CD14-positive monocyte (primary cell): ENCODE data around the gene ACSL3. TPM values are rescaled to one million over a fixed set of nuclear protein-coding genes. Genes with fewer than 3 reads are reported as not detected.

Experiments used
- DNase-seq, 3 donors: peaks; one replicate each; pipeline ENCODE4 v3.0.0-alpha.2; 2011 to 2022
- H2AFZ ChIP-seq: 2 replicates; pipeline ENCODE4 v1.6.0; 2012; ENCODE audit warnings: mild to moderate bottlenecking, low read depth, low read length, inconsistent platforms; ENCODE audit not compliant: insufficient read depth, poor library complexity, severe bottlenecking
- H3K27ac ChIP-seq, 2 donors: 1 replicate in 1 of 2; 2 replicates in 1 of 2; pipeline ENCODE4 v1.5.1; 2012 to 2013; ENCODE audit warnings: low read length in 2 of 2, control low read depth in 1 of 2, inconsistent platforms in 1 of 2, low read depth in 1 of 2, mild to moderate bottlenecking in 1 of 2
- H3K27me3 ChIP-seq, 2 donors: one replicate each; pipeline versions ENCODE4 v1.6.0 to v1.6.1; 2011 to 2013; ENCODE audit warnings: low read length in 2 of 2; ENCODE audit not compliant: control insufficient read depth in 2 of 2, insufficient read depth in 2 of 2
- H3K36me3 ChIP-seq, 2 donors: replicated peaks in 1 of 2; 1 replicate in 1 of 2; 2 replicates in 1 of 2; pipeline versions ENCODE4 v1.5.1 to v1.6.1; 2012 to 2013; ENCODE audit warnings: low read length in 2 of 2, control low read depth in 1 of 2, inconsistent platforms in 1 of 2, mild to moderate bottlenecking in 1 of 2; ENCODE audit not compliant: insufficient read depth in 2 of 2, control insufficient read depth in 1 of 2
- H3K4me1 ChIP-seq, 2 donors: 1 replicate in 1 of 2; 2 replicates in 1 of 2; pipeline versions ENCODE4 v1.5.1 to v1.6.1; 2012 to 2013; ENCODE audit warnings: low read length in 2 of 2, control low read depth in 1 of 2, inconsistent platforms in 1 of 2, mild to moderate bottlenecking in 1 of 2, moderate library complexity in 1 of 2; ENCODE audit not compliant: insufficient read depth in 2 of 2, control insufficient read depth in 1 of 2
- H3K4me2 ChIP-seq: replicated peaks from 2 replicates; pipeline ENCODE3; 2012; ENCODE audit warnings: low read length, moderate library complexity, mild to moderate bottlenecking; ENCODE audit not compliant: poor library complexity, severe bottlenecking; ENCODE audit errors: extremely low read depth
- H3K4me3 ChIP-seq, 3 experiments: fragments of 200-600 bp in 1 of 3; sonication (generic) in 1 of 3; replicated peaks in 1 of 3; 1 replicate in 2 of 3; 2 replicates in 1 of 3; pipeline ENCODE4 v1.5.1; 2011 to 2013; ENCODE audit warnings: low read length in 3 of 3, mild to moderate bottlenecking in 3 of 3, control low read depth in 2 of 3, low read depth in 2 of 3, inconsistent platforms in 1 of 3, moderate library complexity in 1 of 3
- H3K79me2 ChIP-seq: 2 replicates; pipeline ENCODE4 v1.6.0; 2012; ENCODE audit warnings: mild to moderate bottlenecking, control low read depth, inconsistent platforms, low read length, moderate library complexity; ENCODE audit not compliant: insufficient read depth
- H3K9ac ChIP-seq: 2 replicates; pipeline ENCODE4 v1.6.0; 2017; ENCODE audit warnings: low read length, mild to moderate bottlenecking; ENCODE audit not compliant: insufficient read depth, poor library complexity, severe bottlenecking
- H3K9me3 ChIP-seq, 2 donors: replicated peaks in 1 of 2; 1 replicate in 1 of 2; 2 replicates in 1 of 2; pipeline versions ENCODE4 v1.5.1 to v1.6.1; 2012 to 2013; ENCODE audit warnings: low read length in 2 of 2, control low read depth in 1 of 2; ENCODE audit not compliant: control insufficient read depth in 1 of 2, insufficient read depth in 1 of 2
- H4K20me1 ChIP-seq: 2 replicates; pipeline ENCODE4 v1.6.0; 2012; ENCODE audit warnings: mild to moderate bottlenecking, low read length, control low read depth, moderate library complexity; ENCODE audit not compliant: insufficient read depth
- H3K27ac Mint-ChIP-seq, 7 donors: one replicate each; pipeline ENCODE4 v1.8.0; 2020; ENCODE audit warnings: mild to moderate bottlenecking in 7 of 7, mixed read lengths in 7 of 7, moderate library complexity in 6 of 7, inconsistent platforms in 2 of 7
- H3K27me3 Mint-ChIP-seq, 3 donors: one replicate each; pipeline ENCODE4 v1.8.0; 2021 to 2022; ENCODE audit warnings: low read depth in 3 of 3, mild to moderate bottlenecking in 3 of 3, mixed read lengths in 3 of 3, moderate library complexity in 3 of 3, inconsistent platforms in 1 of 3
- H3K36me3 Mint-ChIP-seq, 2 donors: one replicate each; pipeline ENCODE4 v1.8.0; 2020; ENCODE audit warnings: mixed read lengths in 2 of 2, inconsistent platforms in 1 of 2, mild to moderate bottlenecking in 1 of 2
- H3K4me1 Mint-ChIP-seq: one replicate; pipeline ENCODE4 v1.8.0; 2020; ENCODE audit warnings: mild to moderate bottlenecking, mixed read lengths
- H3K4me3 Mint-ChIP-seq, 2 donors: one replicate each; pipeline ENCODE4 v1.8.0; 2020; ENCODE audit warnings: mild to moderate bottlenecking in 2 of 2, mixed read lengths in 2 of 2, moderate library complexity in 1 of 2
- H3K9me3 Mint-ChIP-seq, 7 donors: one replicate each; pipeline ENCODE4 v1.8.0; 2020 to 2022; ENCODE audit warnings: mixed read lengths in 7 of 7, mild to moderate bottlenecking in 6 of 7, moderate library complexity in 6 of 7, inconsistent platforms in 2 of 7
- WGBS: methylation state at CpG from one replicate; pipeline ENCODE4 v1.1.5; 2013; ENCODE audit warnings: missing lambda C conversion rate; ENCODE audit not compliant: insufficient coverage; 5-methylcytosine and 5-hydroxymethylcytosine counted together
- intact Hi-C, 2 donors: fragments of 100-400 bp; cut with micrococcal nuclease; formaldehyde crosslinking; loops; one replicate each; pipeline versions ENCODE4 v1.15.0 to v1.15.1; 2023
- polyA plus RNA-seq, 3 donors: library from polyadenylated mRNA; depleted of rRNA in 1 of 3; unstranded in 2 of 3; stranded (reverse) in 1 of 3; fragments of 300-500 nt in 2 of 3; fragments of >200 nt in 1 of 3; fragmentation: Illumina TruSeq in 2 of 3; gene quantifications; 1 replicate in 2 of 3; 2 replicates in 1 of 3; pipeline ENCODE4 v1.2.3, GENCODE V29; 2012 to 2021
- TF ChIP-seq, protein P1 (sequence below): fragments of 200-600 bp; IDR thresholded peaks from one replicate; pipeline ENCODE4 v1.8.0; 2022; ENCODE audit warnings: antibody characterized with exemption, mild to moderate bottlenecking

The ACSL3 gene
- polyA plus RNA-seq, 3 donors, result 8.8 to 24.4 (median 19.9) TPM

DNA sequence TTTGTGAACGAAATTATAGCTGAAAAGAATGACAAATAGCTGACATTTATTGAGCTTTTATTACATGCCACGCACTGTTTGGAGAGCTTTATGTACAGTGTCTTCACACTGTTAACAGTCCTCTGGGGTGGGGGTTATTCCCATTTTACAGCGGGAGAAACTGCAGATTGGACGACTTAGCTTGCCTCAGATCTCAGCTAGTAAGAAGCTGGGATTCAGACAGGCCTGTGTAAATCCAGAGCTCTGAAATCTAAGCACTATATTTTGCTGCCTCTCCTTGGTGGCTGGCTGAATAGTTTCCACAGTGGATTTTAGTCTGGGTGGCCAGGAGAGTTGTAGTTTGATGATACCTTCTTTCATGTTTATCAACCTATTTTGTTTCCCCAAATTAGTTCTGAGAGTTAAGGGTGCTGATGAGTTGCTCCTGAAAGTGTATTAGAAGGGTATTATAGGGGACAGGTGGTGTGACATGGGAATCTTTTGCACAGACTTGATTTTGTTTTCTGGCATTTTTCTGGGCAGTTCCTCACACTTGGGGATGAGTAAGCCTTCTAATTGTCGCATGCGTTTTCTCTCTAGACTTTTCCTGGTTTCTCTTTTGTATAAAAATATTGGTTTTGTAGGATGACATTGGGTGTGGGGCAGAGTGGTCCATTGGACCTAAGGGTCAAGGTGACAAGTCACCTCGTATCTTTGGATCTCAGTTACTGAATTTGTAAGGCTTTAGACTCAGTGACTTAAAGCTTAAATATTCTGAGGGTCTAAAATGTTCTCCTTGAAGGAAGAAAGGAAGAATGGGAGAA lies 1.5 kb downstream of the ACSL3 start:
- Histone ChIP-seq H3K27ac (peak overlapping the region in 1 of 2 donors; percentile 85), H3K4me2 (peak overlapping the region; percentile 85), H4K20me1 (peaks cover 58% of the 10 kb centered on the region), H3K27me3 (no peaks in the 10 kb centered on the region), H3K36me3 (no peaks in the 10 kb centered on the region), H2AFZ (peak overlapping the region; percentile 55), H3K79me2 (peaks cover 61% of the 10 kb centered on the region), H3K9ac (peak overlapping the region; percentile 93), H3K4me1 (peaks cover 29 to 31% of the 10 kb centered on the region in 2 donors), H3K4me3 (peak overlapping the region; percentile 75 to 96 (median 80)), H3K9me3 (no peaks in the 10 kb centered on the region)
- TF ChIP-seq, protein P1, sequence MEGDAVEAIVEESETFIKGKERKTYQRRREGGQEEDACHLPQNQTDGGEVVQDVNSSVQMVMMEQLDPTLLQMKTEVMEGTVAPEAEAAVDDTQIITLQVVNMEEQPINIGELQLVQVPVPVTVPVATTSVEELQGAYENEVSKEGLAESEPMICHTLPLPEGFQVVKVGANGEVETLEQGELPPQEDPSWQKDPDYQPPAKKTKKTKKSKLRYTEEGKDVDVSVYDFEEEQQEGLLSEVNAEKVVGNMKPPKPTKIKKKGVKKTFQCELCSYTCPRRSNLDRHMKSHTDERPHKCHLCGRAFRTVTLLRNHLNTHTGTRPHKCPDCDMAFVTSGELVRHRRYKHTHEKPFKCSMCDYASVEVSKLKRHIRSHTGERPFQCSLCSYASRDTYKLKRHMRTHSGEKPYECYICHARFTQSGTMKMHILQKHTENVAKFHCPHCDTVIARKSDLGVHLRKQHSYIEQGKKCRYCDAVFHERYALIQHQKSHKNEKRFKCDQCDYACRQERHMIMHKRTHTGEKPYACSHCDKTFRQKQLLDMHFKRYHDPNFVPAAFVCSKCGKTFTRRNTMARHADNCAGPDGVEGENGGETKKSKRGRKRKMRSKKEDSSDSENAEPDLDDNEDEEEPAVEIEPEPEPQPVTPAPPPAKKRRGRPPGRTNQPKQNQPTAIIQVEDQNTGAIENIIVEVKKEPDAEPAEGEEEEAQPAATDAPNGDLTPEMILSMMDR, result no peak
- WGBS, result 35% methylated on average over 5 of the region's 7 CpGs
- peak overlapping the region in 2 of 7 donors; percentile 53 to 93 for H3K27ac Mint-ChIP-seq
- H3K27me3 Mint-ChIP-seq, result peaks cover 0 to 3% (median 0%) of the 10 kb centered on the region in 3 donors
- intact Hi-C loops, result loop anchor here in 1 of 2 donors (5.0 to 10.0 kb wide), 3 partner anchors 40 to 155 kb away; no protein-coding TSS in a partner anchor
- H3K4me1 Mint-ChIP-seq, result peaks cover 13% of the 10 kb centered on the region
- H3K9me3 Mint-ChIP-seq, result no peaks in the 10 kb centered on the region
- H3K4me3 Mint-ChIP-seq, result no peak overlapping the region
- H3K36me3 Mint-ChIP-seq, result peaks cover 0 to 3% of the 10 kb centered on the region in 2 donors
- no peak for DNase-seq

GRCh38 chr2:222862909-222863544 lies 2.2 kb downstream of the ACSL3 start:
- Histone ChIP-seq H3K27ac (no peak overlapping the region), H2AFZ (no peak overlapping the region), H3K36me3 (no peaks in the 10 kb centered on the region), H3K27me3 (no peaks in the 10 kb centered on the region), H3K79me2 (peaks cover 68% of the 10 kb centered on the region), H3K9me3 (no peaks in the 10 kb centered on the region), H3K9ac (no peak overlapping the region), H3K4me3 (peak overlapping the region in 1 of 3 experiments; percentile 80), H3K4me2 (peak overlapping the region; percentile 85), H3K4me1 (peaks cover 29 to 31% of the 10 kb centered on the region in 2 donors), H4K20me1 (peaks cover 65% of the 10 kb centered on the region)
- DNase-seq, result no peak
- Mint-ChIP-seq H3K27ac (no peak overlapping the region), H3K4me1 (peaks cover 15% of the 10 kb centered on the region), H3K27me3 (peaks cover 0 to 3% (median 0%) of the 10 kb centered on the region in 3 donors), H3K9me3 (no peaks in the 10 kb centered on the region), H3K4me3 (no peak overlapping the region), H3K36me3 (peaks cover 0 to 3% of the 10 kb centered on the region in 2 donors)
- intact Hi-C loops, result loop anchor here in 1 of 2 donors (5.0 to 10.0 kb wide), 3 partner anchors 39 to 156 kb away; no protein-coding TSS in a partner anchor
- TF ChIP-seq, protein P1, result no peak
- WGBS, result 96% methylated on average over 2 of the region's 6 CpGs
